Measurements from ENCODE around the gene RSPRY1. TPM values are rescaled to one million over a fixed set of nuclear protein-coding genes. Genes with fewer than 3 reads are reported as not detected.

The RSPRY1 gene
- polyA plus RNA-seq, 1 experiment, result 63.8 TPM

DNA sequence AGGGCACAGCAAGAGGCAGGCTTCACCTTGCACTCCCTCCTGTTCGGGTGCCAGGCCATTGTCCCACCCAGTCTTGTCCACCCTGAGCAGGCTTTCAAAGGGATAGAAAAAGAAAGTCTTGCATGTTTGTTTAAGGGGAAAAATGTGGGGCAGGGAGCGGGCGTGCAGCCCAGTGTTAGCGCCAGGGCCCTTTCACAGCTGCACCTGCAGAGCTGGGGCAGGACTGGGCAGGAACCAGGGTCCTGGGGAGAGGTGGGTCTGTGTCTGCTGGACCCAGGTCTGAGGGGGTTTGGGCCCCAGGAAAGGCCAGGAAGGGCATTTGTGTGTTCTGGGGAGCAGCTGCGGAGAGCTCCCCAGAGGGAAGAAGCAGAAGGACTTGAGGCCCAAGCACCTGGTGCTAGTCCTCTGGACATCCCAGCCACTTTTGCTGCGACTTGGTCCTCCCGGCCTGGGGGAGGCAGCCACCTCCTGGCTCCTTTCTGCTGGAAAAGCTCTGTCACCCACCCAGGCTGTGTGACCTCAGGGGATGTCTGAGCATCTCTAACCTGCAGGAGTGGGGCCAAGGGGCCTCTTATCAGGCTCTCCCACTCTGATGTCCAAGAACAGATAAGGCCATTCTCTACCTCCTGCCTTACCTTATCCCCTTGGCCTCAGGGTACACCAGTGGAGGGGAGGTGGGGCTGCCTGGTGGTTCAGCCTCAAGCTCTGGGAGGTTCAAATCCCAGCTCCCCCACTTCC, 45.0 kb upstream of the RSPRY1 start:
- CTCF ChIA-PET, result no interaction called here
- no peaks in the 10 kb centered on the region for H3K27me3 ChIP-seq (ENCODE audit: control insufficient read depth, insufficient read depth, low read length)
- H3K9me3 ChIP-seq (ENCODE audit: control insufficient read depth, insufficient read depth, low read length), result no peaks in the 10 kb centered on the region; the same call in 1 of the 2 replicates
- no peak for DNase-seq (ENCODE audit: low read depth, low spot score)
- H3K27ac ChIP-seq (ENCODE audit: low read depth, low read length), result no peak overlapping the region
- TF ChIP-seq, protein P1, sequence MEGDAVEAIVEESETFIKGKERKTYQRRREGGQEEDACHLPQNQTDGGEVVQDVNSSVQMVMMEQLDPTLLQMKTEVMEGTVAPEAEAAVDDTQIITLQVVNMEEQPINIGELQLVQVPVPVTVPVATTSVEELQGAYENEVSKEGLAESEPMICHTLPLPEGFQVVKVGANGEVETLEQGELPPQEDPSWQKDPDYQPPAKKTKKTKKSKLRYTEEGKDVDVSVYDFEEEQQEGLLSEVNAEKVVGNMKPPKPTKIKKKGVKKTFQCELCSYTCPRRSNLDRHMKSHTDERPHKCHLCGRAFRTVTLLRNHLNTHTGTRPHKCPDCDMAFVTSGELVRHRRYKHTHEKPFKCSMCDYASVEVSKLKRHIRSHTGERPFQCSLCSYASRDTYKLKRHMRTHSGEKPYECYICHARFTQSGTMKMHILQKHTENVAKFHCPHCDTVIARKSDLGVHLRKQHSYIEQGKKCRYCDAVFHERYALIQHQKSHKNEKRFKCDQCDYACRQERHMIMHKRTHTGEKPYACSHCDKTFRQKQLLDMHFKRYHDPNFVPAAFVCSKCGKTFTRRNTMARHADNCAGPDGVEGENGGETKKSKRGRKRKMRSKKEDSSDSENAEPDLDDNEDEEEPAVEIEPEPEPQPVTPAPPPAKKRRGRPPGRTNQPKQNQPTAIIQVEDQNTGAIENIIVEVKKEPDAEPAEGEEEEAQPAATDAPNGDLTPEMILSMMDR (IDR thresholded peaks at IDR 0.05; ENCODE audit: low read depth, low read length), result no peak
- POLR2A ChIA-PET, result interaction anchor here (0.6 kb wide), 1 partner anchor 25 kb away, joined by 3 read pairs; no protein-coding TSS in a partner anchor
- H3K4me3 ChIP-seq (ENCODE audit: low read depth, low read length), result no peak overlapping the region

- no peak for DNase-seq (ENCODE audit: low read depth, low spot score)
These were observed 44.1 kb upstream of the RSPRY1 start for GRCh38 chr16:57141822-57142631.

GRCh38 chr16:57143149-57143921, 42.8 kb upstream of the RSPRY1 start:
- no peak overlapping the region for H3K27ac ChIP-seq (ENCODE audit: low read depth, low read length)
- DNase-seq (ENCODE audit: low read depth, low spot score), result no peak
- CTCF ChIA-PET, result interaction anchor here (0.6 to 1.2 kb wide), 2 partner anchors 50 to 303 kb away, joined by 3 to 5 read pairs; partner anchors contain the start of gene CPNE2
- no peaks in the 10 kb centered on the region; the same call in 1 of the 2 replicates for H3K9me3 ChIP-seq (ENCODE audit: control insufficient read depth, insufficient read depth, low read length)
- POLR2A ChIA-PET, result interaction anchor here (0.5 kb wide), 1 partner anchor 114 kb away, joined by 8 read pairs; no protein-coding TSS in a partner anchor
- TF ChIP-seq, protein P1 (IDR thresholded peaks at IDR 0.05; ENCODE audit: low read depth, low read length), result no peak
- no peak overlapping the region for H3K4me3 ChIP-seq (ENCODE audit: low read depth, low read length)
- H3K27me3 ChIP-seq (ENCODE audit: control insufficient read depth, insufficient read depth, low read length), result no peaks in the 10 kb centered on the region

More at GRCh38 chr16:57141822-57142631, 44.1 kb upstream of the RSPRY1 start:
- ChIA-PET CTCF (no interaction called here), POLR2A (interaction anchor here (0.6 kb wide), 1 partner anchor 24 kb away, joined by 3 read pairs; no protein-coding TSS in a partner anchor)
- Histone ChIP-seq H3K4me3 (ENCODE audit: low read depth, low read length) (no peak overlapping the region), H3K27me3 (ENCODE audit: control insufficient read depth, insufficient read depth, low read length) (no peaks in the 10 kb centered on the region), H3K9me3 (ENCODE audit: control insufficient read depth, insufficient read depth, low read length) (no peaks in the 10 kb centered on the region; the same call in 1 of the 2 replicates), H3K27ac (ENCODE audit: low read depth, low read length) (no peak overlapping the region)
- TF ChIP-seq, protein P1 (IDR thresholded peaks at IDR 0.05; ENCODE audit: low read depth, low read length), result no peak

- no peak for DNase-seq (ENCODE audit: low read depth, low spot score)
- TF ChIP-seq, protein P1 (IDR thresholded peaks at IDR 0.05; ENCODE audit: low read depth, low read length), result no peak
- no peaks in the 10 kb centered on the region for H3K27me3 ChIP-seq (ENCODE audit: control insufficient read depth, insufficient read depth, low read length)
- ChIA-PET POLR2A (interaction anchor here (0.5 kb wide), 1 partner anchor 113 kb away, joined by 8 read pairs; no protein-coding TSS in a partner anchor), CTCF (interaction anchor here (1.2 to 1.5 kb wide), 3 partner anchors 51 to 60 kb away, joined by 5 to 10 read pairs (median 6); partner anchors contain the start of gene CPNE2)
- H3K27ac ChIP-seq (ENCODE audit: low read depth, low read length), result no peak overlapping the region
- H3K9me3 ChIP-seq (ENCODE audit: control insufficient read depth, insufficient read depth, low read length), result no peaks in the 10 kb centered on the region; the same call in 1 of the 2 replicates
- H3K4me3 ChIP-seq (ENCODE audit: low read depth, low read length), result no peak overlapping the region
These were observed 42.1 kb upstream of the RSPRY1 start for GRCh38 chr16:57144027-57144426.
